Mesenteric fat pad (tissue), 1 donor: Measurements from ENCODE around the gene C22orf23. TPM values are rescaled to one million over a fixed set of nuclear protein-coding genes. Genes with fewer than 3 reads are reported as not detected.

Experiments used
- DNase-seq: peaks from one replicate; pipeline ENCODE4 v3.0.0-alpha.2; 2020; ENCODE audit warnings: low spot score
- total RNA-seq: library from RNA; stranded (reverse); fragmentation: NEBNext Ultra II Directional; extraction: Animal tissue kit (Norgen Biotek cat#: 25700); gene quantifications from one replicate; pipeline ENCODE4 v1.2.1, GENCODE V29; 2021
- donor health status: DM: yes; HTN: yes; CAD: no.

Gene C22orf23
- total RNA-seq, 1 donor from 2014 or later: not detected

GRCh38 chr22:37926771-37927636 lies 26.4 kb downstream of the C22orf23 start:
- no peak for DNase-seq

DNA sequence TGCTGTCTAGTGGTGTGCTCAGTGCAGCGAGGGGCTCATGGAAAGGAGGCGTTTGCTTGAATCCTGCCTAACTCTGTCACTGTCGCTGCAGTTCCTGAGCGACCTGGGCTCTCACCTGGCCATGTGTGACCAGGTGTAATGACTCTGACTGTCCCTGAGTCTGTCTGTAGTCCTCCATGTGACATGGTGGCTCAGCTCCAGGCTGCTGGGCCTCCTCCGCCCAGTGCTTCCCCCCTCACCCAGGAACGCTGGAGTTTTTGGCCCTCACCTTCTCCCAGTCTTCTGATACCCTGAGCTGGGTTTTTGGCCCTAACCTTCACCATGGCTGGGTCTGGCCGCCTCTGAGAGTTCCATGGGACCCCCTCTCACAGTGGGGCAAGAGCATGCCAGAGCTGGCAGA lies 27.0 kb downstream of the C22orf23 start:
- DNase-seq: no peak

DNA sequence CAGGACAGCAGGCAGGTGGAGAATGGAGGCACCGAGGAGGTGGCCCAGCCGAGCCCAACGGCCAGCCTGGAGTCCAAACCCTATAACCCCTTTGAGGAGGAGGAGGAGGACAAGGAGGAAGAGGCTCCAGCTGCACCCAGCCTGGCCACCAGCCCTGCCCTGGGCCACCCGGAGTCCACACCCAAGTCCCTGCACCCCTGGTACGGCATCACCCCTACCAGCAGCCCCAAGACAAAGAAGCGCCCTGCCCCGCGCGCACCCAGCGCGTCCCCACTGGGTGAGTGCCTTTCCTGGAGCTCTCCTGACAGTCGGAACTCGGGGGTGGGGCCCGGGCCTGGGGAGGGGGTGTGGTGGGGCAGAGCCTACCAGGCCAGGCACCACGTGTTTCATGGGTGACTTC lies 27.6 kb downstream of the C22orf23 start:
- no peak for DNase-seq

- no peak for DNase-seq
Measured at GRCh38 chr22:37925330-37925729, 28.1 kb downstream of the C22orf23 start.

- DNase-seq: no peak
Measured at GRCh38 chr22:37924386-37925065, 28.9 kb downstream of the C22orf23 start.

DNA sequence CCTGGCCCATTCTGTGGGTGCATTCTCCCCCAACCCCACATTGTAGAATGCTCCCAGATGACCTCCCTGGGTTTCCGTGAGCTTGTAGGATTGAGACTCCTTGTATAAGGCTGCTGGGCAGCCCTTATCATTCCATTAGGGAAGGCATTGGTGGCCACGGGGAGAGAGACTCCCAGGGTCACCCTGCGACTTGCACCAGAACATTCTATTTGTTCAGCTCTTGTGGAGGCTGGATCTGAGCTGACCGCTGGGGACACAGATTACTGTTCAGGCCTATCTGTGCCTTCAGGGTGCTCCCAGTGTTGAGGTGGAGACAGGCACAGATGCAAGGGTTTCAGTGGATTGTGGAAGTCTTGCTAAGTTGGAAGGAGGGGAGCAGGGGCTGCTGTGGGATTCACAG lies 29.5 kb downstream of the C22orf23 start:
- no peak for DNase-seq

DNA sequence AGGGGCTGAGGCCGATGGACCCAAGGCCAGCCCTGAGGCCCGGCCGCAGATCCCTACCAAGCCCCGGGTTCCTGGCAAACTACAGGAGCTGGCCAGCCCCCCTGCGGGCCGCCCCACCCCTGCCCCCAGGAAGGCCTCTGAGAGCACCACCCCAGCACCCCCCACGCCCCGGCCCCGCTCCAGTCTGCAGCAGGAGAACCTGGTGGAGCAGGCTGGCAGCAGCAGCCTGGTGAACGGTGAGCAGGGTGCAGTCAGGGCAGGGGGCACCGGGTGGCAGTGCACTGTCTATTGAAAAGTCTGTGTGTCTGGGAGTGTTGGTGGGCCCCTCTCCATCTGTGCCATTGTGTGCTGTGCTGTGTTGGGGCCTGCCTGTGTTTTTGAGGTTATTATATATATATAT lies 31.2 kb downstream of the C22orf23 start:
- no peak for DNase-seq

GRCh38 chr22:37920126-37920525 lies 33.3 kb downstream of the C22orf23 start:
- no peak for DNase-seq

DNA sequence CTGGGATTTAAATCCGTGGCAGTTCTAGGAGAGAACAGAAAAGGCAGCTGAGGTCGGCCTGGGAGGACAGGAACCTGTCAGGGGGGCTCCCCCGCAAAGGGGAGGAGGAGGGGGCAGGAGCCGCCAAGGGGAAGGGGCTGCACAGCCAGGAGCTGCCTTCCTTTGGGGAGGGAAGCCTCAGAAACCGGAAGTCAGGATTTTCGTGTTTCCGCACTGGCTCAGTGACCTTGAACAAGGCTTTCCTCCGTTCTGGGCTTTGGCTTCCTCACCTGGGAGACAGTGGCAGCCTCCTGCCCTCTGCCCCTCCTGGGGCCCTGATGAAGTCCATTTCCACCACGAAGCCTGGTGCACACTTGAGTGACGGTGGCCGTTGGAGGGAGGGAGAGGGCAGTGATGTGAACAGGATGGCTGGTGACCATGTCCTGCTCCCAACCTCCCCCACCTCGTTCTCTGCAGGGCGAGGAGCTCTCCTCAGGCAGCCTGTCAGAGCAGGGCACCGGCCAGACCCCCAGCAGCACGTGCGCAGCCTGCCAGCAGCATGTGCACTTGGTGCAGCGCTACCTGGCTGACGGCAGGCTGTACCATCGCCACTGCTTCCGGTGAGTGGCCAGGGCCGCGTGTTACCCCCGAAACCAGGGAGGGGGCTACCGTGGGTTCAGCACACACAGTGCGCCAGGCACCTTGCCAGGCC lies 34.7 kb downstream of the C22orf23 start:
- DNase-seq: no peak

GRCh38 chr22:37917874-37918548 lies 35.4 kb downstream of the C22orf23 start:
- no peak for DNase-seq

DNA sequence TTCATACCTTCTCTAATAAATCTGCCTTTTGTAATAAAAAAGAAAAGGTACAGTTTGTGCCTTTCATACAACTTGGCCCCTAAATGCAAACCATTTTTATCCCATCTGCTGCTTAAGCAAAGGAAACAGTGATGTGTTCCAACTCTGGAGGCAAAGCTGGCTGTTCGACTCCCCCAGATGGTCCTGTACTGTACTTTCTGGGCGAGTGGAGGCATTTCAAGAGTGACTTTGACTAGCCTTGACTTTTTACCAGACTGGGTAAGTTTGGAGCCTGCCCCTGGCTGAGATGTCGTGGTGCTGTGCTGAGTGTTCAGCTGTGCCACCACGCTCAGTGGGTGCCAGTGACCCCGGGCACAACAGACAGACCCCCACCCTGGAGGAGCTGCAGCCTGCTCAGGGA lies 37.1 kb downstream of the C22orf23 start:
- no peak for DNase-seq

GRCh38 chr22:37913233-37913721 lies 40.1 kb downstream of the C22orf23 start:
- no peak for DNase-seq

DNA sequence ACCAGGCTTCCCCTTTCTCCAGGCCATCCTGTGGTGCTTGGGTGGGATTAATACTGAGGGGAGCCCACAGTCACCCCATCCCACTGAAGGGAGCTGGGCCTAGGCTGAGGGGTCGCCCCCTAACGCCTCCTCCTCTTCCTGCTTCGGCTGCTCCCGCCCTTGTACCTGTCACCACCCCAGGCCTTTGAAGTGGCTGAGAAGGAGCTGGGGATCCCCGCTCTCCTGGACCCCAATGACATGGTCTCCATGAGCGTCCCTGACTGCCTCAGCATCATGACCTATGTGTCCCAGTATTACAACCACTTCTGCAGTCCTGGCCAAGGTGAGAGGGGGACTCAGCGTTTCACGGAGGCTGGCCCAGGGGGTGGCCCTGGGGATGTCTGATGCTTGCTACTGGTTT lies 41.2 kb downstream of the C22orf23 start:
- DNase-seq: no peak

DNA sequence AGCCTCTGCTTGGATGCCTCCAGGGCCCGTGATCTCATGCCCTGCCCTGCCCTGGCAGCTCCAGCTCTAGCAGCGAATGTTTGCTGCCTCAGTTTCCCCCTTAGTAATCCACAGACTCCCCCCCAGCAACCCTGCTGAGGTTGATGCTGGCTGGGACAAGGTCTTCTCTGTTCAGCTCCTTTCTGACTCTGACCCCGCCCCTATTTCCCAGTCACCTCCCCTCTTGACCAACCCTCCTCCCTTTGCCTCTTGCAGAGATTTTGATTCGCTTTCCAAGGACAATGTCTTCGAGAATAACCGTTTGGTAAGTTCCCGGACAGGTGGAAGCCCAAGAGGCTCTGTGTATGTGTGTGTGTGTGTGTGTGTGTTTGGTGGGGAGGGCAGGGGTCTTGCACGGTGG lies 41.7 kb downstream of the C22orf23 start:
- DNase-seq: no peak

DNA sequence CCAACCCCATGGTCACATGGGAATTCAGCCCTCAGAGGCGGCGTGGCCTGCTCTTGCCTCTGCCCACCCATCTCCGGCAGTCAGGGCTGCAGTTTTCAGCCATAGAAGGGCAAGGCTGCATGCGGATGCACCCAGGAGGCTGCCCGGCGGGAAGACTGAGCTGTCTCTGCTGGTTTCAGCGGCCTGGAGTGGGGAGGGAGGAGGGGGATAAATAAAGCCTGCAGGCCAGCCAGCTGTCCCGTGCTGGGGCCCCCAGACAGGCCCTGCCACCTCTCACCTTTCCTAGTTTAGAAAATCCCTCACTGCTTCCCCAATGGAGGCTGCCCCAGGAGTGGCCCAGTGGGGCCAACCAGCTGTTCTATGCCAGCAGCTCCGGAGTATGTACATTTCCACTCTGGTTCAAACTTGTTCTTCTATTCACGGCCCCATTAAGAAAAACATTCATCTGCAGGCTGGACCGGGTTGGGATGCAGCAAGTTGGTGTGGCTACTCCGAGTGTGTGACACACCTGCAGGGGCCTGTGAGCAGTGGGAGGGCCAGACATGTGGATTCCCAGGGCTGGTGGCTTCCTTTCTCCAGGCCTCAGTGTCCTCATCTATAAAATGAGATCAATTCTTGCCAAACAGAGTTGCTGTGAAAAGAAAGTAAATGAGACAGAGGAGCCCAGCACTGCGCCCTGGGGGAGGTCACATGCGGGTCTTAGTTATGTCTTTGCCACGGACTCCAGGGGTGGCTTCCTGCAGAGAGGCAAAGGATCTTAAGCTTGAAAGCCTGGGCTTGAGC lies 42.3 kb downstream of the C22orf23 start:
- no peak for DNase-seq

DNA sequence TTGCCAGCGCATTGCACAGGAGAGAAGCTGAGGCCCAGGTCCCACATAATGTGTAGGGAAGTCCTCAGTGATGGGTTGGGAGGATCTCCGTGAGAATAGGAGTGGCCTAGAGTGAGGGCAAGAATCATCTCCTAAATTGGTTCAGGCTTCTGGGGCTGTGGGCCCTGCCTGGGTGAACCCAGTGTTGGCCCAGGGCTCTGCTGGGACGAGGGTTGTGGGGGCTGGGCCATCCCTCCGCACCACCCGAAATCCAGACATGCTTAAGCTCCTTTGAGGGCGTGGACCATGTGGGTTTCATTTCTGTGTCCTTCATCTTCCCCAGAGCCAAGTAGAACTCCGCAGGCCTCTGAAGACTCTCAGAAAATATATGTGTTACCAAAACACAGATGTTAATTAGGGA lies 43.6 kb downstream of the C22orf23 start:
- DNase-seq: no peak

DNA sequence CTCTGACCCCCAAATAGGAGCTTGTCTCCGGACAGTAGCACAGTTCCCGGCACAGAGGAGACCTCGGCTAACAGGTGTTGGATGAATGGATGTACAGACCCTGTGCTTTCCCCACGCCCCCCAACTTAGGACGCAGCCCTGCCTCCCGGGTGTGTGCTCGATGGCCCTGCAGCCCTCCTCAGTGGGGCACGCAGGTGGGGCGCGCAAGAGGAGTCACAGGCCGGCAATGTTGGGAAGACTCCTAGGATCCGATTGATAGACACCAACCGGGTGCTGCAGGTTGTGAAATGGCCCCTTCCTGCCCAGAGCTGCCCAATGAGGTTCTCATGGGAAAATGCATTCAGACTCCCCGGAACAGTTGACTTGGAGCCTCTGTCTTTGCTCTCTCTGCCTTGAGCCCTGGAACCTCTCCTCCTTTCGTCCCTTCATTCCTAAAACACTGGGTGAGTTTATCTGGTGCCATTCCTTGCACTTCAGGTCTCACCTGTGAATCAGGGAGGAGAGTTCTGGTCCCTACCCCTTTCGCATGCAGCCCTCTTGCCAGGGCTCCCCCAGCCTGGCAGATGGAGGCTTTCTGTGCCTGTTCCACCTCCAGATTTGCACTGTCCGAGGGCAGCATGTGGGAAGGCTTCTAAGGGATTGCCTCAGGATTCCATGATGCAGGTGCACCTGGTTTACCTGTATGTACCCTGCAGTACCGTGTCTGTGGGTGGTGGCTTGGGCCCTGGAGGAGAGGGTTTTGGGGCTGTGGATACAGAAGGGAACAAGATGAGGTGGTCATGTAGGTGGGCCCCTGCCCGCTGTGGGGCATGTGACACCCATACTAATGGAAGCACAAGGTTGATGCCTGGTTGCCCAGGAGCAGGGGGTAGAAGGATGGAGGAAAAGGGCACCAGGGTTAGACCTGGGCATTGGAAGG lies 46.1 kb downstream of the C22orf23 start:
- DNase-seq: no peak

- DNase-seq: no peak
Measured at GRCh38 chr22:37906364-37907008, 46.9 kb downstream of the C22orf23 start.
